GM19035 (cell line): ENCODE data around the gene PAX5.

Experiments used
- ATAC-seq: cut with Tn5 transposase; IDR thresholded peaks from one replicate; pipeline ENCODE4 v1.9.1; 2021; ENCODE audit not compliant: unreplicated experiment

Gene PAX5

GRCh38 chr9:36905101-36906066, 128.7 kb downstream of the PAX5 start:
- no peak for ATAC-seq

GRCh38 chr9:36903541-36904435, 130.3 kb downstream of the PAX5 start:
- no peak for ATAC-seq

- ATAC-seq, result no peak
These were observed 131.1 kb downstream of the PAX5 start for GRCh38 chr9:36902861-36903524.

- no peak for ATAC-seq
These were observed 131.9 kb downstream of the PAX5 start for GRCh38 chr9:36902080-36902716.

GRCh38 chr9:36901528-36901927, 132.5 kb downstream of the PAX5 start:
- ATAC-seq, result no peak

- ATAC-seq, result no peak
These were observed 133.2 kb downstream of the PAX5 start for GRCh38 chr9:36900856-36901220.

- no peak for ATAC-seq
These were observed 133.8 kb downstream of the PAX5 start for GRCh38 chr9:36900136-36900855.

- no peak for ATAC-seq
These were observed 134.7 kb downstream of the PAX5 start for GRCh38 chr9:36899406-36899805.

- ATAC-seq, result no peak
These were observed 135.5 kb downstream of the PAX5 start for GRCh38 chr9:36898431-36899020.

GRCh38 chr9:36897478-36897877, 136.6 kb downstream of the PAX5 start:
- no peak for ATAC-seq

GRCh38 chr9:36897019-36897418, 137.0 kb downstream of the PAX5 start:
- no peak for ATAC-seq

- ATAC-seq, result no peak
These were observed 137.8 kb downstream of the PAX5 start for GRCh38 chr9:36896296-36896695.

- ATAC-seq, result no peak
These were observed 138.3 kb downstream of the PAX5 start for GRCh38 chr9:36895744-36896260.

GRCh38 chr9:36894695-36895310, 139.3 kb downstream of the PAX5 start:
- ATAC-seq, result no peak

GRCh38 chr9:36893911-36894310, 140.2 kb downstream of the PAX5 start:
- no peak for ATAC-seq

- no peak for ATAC-seq
These were observed 140.9 kb downstream of the PAX5 start for GRCh38 chr9:36893184-36893583.

GRCh38 chr9:36892279-36892678, 141.8 kb downstream of the PAX5 start:
- no peak for ATAC-seq

- no peak for ATAC-seq
These were observed 142.7 kb downstream of the PAX5 start for GRCh38 chr9:36891341-36891811.

GRCh38 chr9:36889844-36890243, 144.2 kb downstream of the PAX5 start:
- ATAC-seq, result no peak
